ENCODE data around the gene MYO5A.
"Not testable (repeated sequence)": the region's sequence is repeated elsewhere in the genome, so short reads cannot be mapped to it uniquely, and the experiment has no call there.

The MYO5A gene

GRCh38 chr15:52528564-52529340 lies at the start of gene MYO5A:
Gene MYO5A, minus strand, starts transcription at chr15:52528880. Its CDS starts 74 bp downstream, at chr15:52528806.
- DNase-seq (ENCODE audit: low spot score) = peak; percentile 12

DNA sequence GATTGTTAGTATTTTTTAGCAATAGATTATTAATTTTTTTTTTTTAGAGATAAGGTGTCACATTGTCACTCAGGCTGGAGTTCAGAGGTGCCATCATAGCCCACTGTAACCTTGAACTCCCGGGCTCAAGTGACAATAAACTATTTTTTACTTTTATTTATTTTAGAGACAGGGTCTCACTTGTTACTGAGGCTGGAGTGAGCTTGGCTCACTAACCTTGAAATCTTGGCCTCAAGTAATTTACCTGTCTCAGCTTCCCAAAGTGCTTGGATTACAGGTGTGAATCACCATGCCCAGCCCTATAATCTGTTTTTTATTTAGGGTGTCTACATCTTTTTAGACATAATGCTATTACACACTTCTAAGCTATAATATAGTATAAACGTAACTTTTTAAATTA lies 48.0 kb upstream of the MYO5A start:
- DNase-seq (ENCODE audit: low spot score) = no peak

DNA sequence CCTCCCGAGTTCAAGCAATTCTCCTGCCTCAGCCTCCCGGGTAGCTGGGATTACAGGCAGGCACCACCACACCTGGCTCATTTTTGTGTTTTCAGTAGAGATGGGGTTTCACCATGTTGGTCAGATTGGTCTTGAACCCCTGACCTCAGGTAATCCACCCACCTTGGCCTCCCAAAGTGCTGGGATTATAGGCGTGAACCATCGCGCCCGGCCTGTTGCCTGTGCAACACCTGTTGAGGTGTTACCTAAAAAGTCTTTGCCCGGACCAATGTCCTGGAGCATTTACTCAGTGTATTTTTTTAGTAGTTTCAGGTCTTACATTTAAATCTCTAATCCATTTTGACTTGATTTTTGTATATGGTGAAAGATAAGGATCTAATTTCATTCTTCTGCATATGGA lies 46.9 kb upstream of the MYO5A start:
- not testable (repeated sequence) for DNase-seq (ENCODE audit: low spot score)

DNA sequence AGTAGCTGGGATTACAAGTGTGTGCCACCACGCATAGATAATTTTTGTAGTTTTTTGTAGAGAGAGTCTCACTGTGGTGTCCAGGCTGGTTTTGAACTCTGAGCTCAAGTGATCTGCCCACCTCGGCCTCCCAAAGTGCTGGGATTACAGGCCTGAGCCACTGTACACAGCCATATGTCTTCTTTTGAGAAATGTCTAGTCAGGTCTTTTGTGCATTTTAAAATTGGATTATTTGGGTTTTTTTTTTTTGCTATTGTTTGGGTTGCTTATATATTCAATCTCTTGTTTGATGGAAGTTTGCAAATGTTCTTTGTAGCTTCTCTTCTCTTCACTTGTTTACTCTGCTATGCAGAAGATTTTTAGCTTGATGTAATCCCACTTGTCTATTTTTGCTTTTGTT lies 46.4 kb upstream of the MYO5A start:
- no peak for DNase-seq (ENCODE audit: low spot score)

DNA sequence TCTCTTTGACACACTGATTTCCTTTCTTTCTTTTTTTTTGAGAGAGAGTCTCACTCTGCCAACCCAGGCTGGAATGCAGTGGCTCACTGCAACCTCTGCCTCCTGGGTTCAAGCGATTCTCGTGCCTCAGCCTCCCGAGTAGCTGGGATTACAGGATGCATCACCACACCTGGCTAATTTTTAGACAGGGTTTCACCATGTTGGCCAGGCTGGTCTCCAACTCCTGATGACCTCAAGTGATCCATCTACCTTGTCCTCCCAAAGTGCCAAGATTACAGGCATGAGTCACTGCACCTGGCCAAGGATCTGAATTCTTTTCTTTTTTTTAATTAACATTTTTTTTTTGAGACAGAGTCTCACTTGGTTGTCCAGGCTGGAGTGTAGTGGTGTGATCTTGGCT lies 45.9 kb upstream of the MYO5A start:
- DNase-seq (ENCODE audit: low spot score) = not testable (repeated sequence)

- peak; percentile 76 for DNase-seq (ENCODE audit: low spot score)
Observed at GRCh38 chr15:52568601-52569585, 40.2 kb upstream of the MYO5A start, which contains the start of gene ARPP19. Gene ARPP19, minus strand, starts transcription at chr15:52569030. Its CDS starts 138 bp downstream, at chr15:52568892.

- peak; percentile 41 for DNase-seq (ENCODE audit: low spot score)
Observed at GRCh38 chr15:52567871-52568600, 39.4 kb upstream of the MYO5A start.

DNA sequence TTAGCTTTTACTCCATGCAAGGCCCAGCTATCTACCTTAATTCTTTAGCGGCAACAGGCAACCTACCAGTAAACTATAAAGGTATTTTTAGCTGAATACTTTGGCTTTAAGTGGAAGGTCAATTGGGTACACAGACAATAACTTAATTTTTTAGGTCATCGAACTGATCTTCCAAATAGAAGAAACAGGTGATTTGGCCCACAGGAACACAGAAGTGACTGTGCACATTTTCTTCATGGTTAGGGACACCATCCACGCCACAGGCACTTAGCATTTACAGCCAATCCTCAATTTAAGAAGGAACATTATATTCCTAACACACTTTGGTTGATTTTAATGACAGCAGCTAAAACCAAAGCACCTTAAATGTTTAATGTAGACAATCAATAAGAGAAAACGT lies 38.2 kb upstream of the MYO5A start:
- peak; percentile 36 for DNase-seq (ENCODE audit: low spot score)

GRCh38 chr15:52565417-52566358 lies 37.0 kb upstream of the MYO5A start:
- not testable (repeated sequence) for DNase-seq (ENCODE audit: low spot score)

DNA sequence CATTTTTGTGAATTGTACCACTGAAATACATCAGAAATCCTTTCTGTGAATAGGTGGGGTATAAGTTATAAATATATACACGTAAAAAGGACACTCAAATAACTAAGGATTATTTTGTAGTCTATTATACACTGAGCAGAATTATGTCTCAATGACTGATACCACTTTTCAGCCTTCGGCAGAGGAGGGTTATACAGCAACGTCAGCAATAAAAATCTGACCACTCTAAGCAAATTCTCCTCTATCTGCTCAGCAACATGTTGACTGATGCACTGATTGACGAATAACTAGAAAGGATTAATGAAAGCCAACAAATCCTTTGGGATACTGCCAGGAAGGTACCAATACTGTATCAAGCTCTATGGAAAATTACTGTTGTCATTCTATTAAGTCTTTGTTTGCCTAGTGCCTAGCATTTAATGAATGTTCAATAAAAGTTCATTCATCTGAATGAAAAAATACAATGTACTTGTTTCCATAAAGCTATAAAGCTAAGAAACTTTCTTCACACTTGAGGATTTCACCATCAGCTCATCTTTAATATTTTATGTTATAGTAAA lies 34.9 kb upstream of the MYO5A start:
- no peak for DNase-seq (ENCODE audit: low spot score)

DNA sequence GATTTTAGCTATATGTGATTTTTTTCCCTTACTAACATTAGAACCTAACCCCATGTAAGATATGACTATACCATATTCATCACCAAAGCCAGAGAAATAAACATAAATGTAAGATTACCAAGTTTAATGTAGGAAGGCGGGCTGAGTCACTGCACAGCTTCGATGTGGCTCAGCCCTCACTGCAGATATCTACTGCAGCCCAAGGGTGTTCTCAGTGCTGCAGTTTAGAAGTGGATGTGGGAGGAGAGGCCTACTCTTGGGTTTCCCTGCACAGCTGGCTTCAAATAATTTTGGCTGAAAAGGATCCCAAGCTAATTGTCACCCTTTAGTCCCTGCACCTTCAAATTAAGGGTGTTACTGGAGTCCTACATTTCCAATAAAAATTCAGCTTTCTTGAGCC lies 30.9 kb upstream of the MYO5A start:
- peak; percentile 23 for DNase-seq (ENCODE audit: low spot score)

- DNase-seq (ENCODE audit: low spot score) = no peak
Observed at GRCh38 chr15:52559022-52559421, 30.3 kb upstream of the MYO5A start.

DNA sequence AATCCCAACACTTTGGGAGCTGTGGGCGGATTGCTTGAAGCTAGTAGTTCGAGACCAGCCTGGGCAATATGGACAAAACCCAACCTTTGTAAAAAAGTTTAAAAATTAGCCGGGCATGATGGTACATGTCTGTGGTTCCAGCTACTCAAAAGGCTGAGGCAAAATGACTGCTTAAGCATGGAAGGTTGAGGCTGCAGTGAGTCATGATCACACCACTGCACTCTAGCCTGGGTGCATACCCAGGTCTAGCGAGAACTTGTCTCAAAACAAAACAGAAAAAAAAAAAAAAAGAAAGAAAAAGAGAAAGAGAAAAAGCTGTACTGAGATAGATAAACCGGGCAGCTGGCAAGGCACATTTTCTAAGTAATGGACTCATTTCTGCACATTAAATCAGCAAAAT lies 29.5 kb upstream of the MYO5A start:
- no peak for DNase-seq (ENCODE audit: low spot score)

- no peak for DNase-seq (ENCODE audit: low spot score)
Observed at GRCh38 chr15:52557274-52557641, 28.6 kb upstream of the MYO5A start.

DNA sequence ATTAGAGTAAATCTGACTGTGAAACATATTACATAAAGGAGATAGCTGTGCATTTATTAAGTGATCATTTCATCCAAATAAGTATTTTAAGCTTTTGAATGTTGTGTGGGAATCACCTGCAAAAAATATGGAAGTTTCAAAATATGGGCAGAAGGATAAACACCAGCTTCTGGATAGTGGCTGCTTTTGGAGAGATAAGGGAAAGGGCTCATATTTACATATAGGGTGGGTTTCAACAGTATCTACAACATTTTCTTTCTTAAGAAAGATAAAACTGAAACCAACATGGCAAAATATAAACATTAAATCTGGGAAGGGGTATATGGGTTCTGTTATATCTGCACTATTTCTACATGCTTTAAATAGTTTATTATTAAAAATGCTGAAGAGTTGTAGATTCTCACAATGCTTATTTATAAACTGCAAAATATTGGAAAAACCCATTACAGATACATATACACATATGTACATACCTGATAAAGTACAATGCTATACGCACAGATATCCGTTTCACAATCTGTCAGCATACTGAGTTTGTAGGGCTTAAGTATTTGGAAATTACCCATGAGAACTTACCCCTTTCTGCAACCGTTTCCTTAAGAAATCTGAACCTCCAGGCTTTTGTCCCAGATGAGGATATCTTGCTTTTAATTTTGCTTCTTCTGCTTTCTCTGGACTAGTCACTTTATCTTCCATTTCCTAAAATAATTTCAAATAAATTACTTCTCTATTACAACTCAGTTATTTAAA lies 28.0 kb upstream of the MYO5A start:
- no peak for DNase-seq (ENCODE audit: low spot score)

GRCh38 chr15:52552303-52552702 lies 23.6 kb upstream of the MYO5A start:
- DNase-seq (ENCODE audit: low spot score) = no peak

DNA sequence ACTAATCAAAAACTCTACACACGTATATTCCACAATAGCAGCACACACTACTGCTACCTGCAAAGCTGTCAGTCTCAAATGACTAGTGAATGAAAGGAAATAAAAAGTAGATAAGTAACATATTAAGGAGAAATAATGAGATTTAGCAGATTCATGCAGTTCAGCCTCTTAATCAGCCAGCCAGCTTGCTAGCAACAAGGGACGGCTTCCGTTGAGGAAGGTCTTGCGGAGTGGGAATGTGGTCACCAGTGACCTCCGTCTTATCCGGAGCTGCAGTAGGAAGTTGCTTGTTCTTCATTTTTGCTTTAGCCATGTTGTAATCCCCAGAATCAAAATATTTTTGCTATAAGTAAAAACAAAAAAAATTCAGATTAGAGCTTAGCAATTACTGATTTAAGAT lies 23.1 kb upstream of the MYO5A start:
- DNase-seq (ENCODE audit: low spot score) = no peak

GRCh38 chr15:52551186-52551585 lies 22.5 kb upstream of the MYO5A start:
- DNase-seq (ENCODE audit: low spot score) = not testable (repeated sequence)

GRCh38 chr15:52546031-52546751 lies 17.5 kb upstream of the MYO5A start:
- no peak for DNase-seq (ENCODE audit: low spot score)

Data from hematopoietic multipotent progenitor cell treated with erythropoietin and hydrocortisone succinate and interleukin-3 and kit ligand, for 17 days (in vitro differentiated cells).